Endothelial cell of umbilical vein (primary cell): ENCODE data around the gene REEP1. TPM values are rescaled to one million over a fixed set of nuclear protein-coding genes. Genes with fewer than 3 reads are reported as not detected.

Experiments
- BruUV-seq: library from RNA; stranded (reverse); fragments of 400-500 nt; replicated peaks from 2 replicates; lab custom pipeline; 2021; lab: Mats Ljungman, UMichigan
- CTCF ChIA-PET: fragments of 300-600, 350-600 bp; sonication (Branson Sonifier 250); formaldehyde crosslinking; loops from one replicate; lab custom pipeline; 2021; ENCODE audit warnings: antibody characterized with exemption, inconsistent platforms; lab: Charles Lee
- POLR2A ChIA-PET: fragments of 300-600, 350-600 bp; sonication (Branson Sonifier 250); formaldehyde crosslinking; loops from one replicate; lab custom pipeline; 2021; ENCODE audit warnings: antibody characterized with exemption, inconsistent platforms; lab: Charles Lee
- DNase-seq: peaks from one replicate; pipeline ENCODE4 v3.0.0-alpha.2; 2011; ENCODE audit warnings: low read depth, low spot score
- FAIRE-seq: peaks from 2 replicates; lab custom pipeline; 2011; peaks lifted over from hg19 to GRCh38; lab: Jason Lieb, UNC
- H2AFZ ChIP-seq: 2 replicates; pipeline ENCODE4 v1.6.0; 2012; ENCODE audit warnings: low read depth, low read length, control low read depth, inconsistent platforms
- H3K27ac ChIP-seq: 2 replicates; pipeline ENCODE4 v1.5.1; 2011; ENCODE audit warnings: low read depth, mild to moderate bottlenecking, control low read depth, low read length, moderate library complexity; ENCODE audit not compliant: insufficient read depth
- H3K27me3 ChIP-seq, 2 experiments: 2 replicates each; pipeline versions ENCODE4 v1.6.0 to v1.6.1; 2011; ENCODE audit warnings: low read length in 2 of 2, mixed read lengths in 1 of 2; ENCODE audit not compliant: control insufficient read depth in 2 of 2, insufficient read depth in 2 of 2
- H3K36me3 ChIP-seq, 2 experiments: 2 replicates in 1 of 2; 3 replicates in 1 of 2; pipeline ENCODE4 v1.5.1; 2011; ENCODE audit warnings: low read length in 2 of 2, mild to moderate bottlenecking in 1 of 2, moderate library complexity in 1 of 2; ENCODE audit not compliant: control insufficient read depth in 2 of 2, insufficient read depth in 2 of 2; ENCODE audit errors: extremely low read depth in 1 of 2
- H3K4me1 ChIP-seq: 3 replicates; pipeline ENCODE4 v1.5.1; 2011; ENCODE audit warnings: mild to moderate bottlenecking, low read length; ENCODE audit not compliant: control insufficient read depth, insufficient read depth; ENCODE audit errors: extremely low read depth
- H3K4me2 ChIP-seq: 2 replicates; pipeline ENCODE4 v1.6.1; 2011; ENCODE audit warnings: low read length, control low read depth, mixed read lengths; ENCODE audit not compliant: insufficient read depth
- H3K4me3 ChIP-seq, 3 experiments: fragments of 200-600 bp in 1 of 3; sonication (generic), shearing (Covaris generic) in 1 of 3; replicated peaks in 1 of 3; 2 replicates each; pipeline ENCODE4 v1.5.1; 2011 to 2016; ENCODE audit warnings: control low read depth in 3 of 3, low read length in 3 of 3, mild to moderate bottlenecking in 2 of 3, inconsistent platforms in 1 of 3, low read depth in 1 of 3, moderate library complexity in 1 of 3; ENCODE audit not compliant: insufficient read depth in 1 of 3
- H3K79me2 ChIP-seq: 2 replicates; pipeline ENCODE4 v1.6.0; 2012; ENCODE audit warnings: low read length, inconsistent platforms; ENCODE audit not compliant: control insufficient read depth, insufficient read depth
- H3K9ac ChIP-seq: replicated peaks from 2 replicates; pipeline ENCODE3; 2011; ENCODE audit warnings: low read length, control low read depth; ENCODE audit not compliant: insufficient read depth; ENCODE audit errors: extremely low read depth
- H3K9me1 ChIP-seq: replicated peaks from 3 replicates; pipeline ENCODE4 v1.6.0; 2011; ENCODE audit warnings: mild to moderate bottlenecking, low read length; ENCODE audit not compliant: control insufficient read depth, insufficient read depth; ENCODE audit errors: extremely low read depth
- H3K9me3 ChIP-seq: replicated peaks from 2 replicates; pipeline ENCODE4 v1.5.1; 2012; ENCODE audit warnings: low read length, inconsistent platforms; ENCODE audit not compliant: control insufficient read depth, insufficient read depth
- H4K20me1 ChIP-seq: replicated peaks from 2 replicates; pipeline ENCODE3; 2011; ENCODE audit warnings: mild to moderate bottlenecking, low read length; ENCODE audit not compliant: control insufficient read depth, insufficient read depth; ENCODE audit errors: extremely low read depth
- EZH2 ChIP-seq: IDR thresholded peaks from 2 replicates; pipeline ENCODE4 v1.6.1; 2012; ENCODE audit warnings: borderline replicate concordance, low read depth, mild to moderate bottlenecking, moderate library complexity, low read length, inconsistent platforms; ENCODE audit not compliant: severe bottlenecking
- FOS ChIP-seq: IDR thresholded peaks from 2 replicates; pipeline ENCODE4 v1.6.1; 2011; ENCODE audit warnings: mild to moderate bottlenecking, low read length, moderate library complexity, borderline replicate concordance; ENCODE audit not compliant: insufficient read depth
- GATA2 ChIP-seq: IDR thresholded peaks from 2 replicates; pipeline ENCODE4 v1.7.0; 2011; ENCODE audit warnings: low read depth, mild to moderate bottlenecking, moderate library complexity, mixed read lengths, low read length; ENCODE audit not compliant: insufficient read length, insufficient read depth
- JUN ChIP-seq: IDR thresholded peaks from 2 replicates; pipeline ENCODE4 v1.6.1; 2011; ENCODE audit warnings: borderline replicate concordance, low read depth; ENCODE audit not compliant: insufficient read length, insufficient read depth
- MAX ChIP-seq: IDR thresholded peaks from 2 replicates; pipeline ENCODE4 v1.6.1; 2011; ENCODE audit not compliant: insufficient read depth, insufficient read length
- MYC ChIP-seq: IDR thresholded peaks from one replicate; pipeline ENCODE4 v1.6.1; 2011; ENCODE audit warnings: mild to moderate bottlenecking, low read depth, low read length
- POLR2AphosphoS5 ChIP-seq: IDR thresholded peaks from 2 replicates; pipeline ENCODE4 v1.6.1; 2012; ENCODE audit warnings: low read depth, mild to moderate bottlenecking, control low read depth, low read length, moderate library complexity; ENCODE audit not compliant: insufficient read depth
- dilution Hi-C: fragments of 300-500 bp; cut with MboI; formaldehyde crosslinking; loops from one replicate; pipeline ENCODE4 v1.15.0; 2019; ENCODE audit warnings: low sequenced_read_pairs; ENCODE audit not compliant: extremely low pct_ligation_motif_present
- intact Hi-C: fragments of 100-400 bp; cut with micrococcal nuclease; formaldehyde crosslinking; loops from one replicate; pipeline ENCODE4 v1.10.0; 2022
- polyA plus RNA-seq, 4 experiments: library from polyadenylated mRNA; depleted of rRNA in 3 of 4; stranded (reverse) in 3 of 4; unstranded in 1 of 4; fragments of >200 nt; gene quantifications; 2 replicates each; pipeline versions ENCODE4 v1.2.1 to v1.2.3, GENCODE V29; 2011 to 2012; ENCODE audit warnings: missing spikeins in 1 of 4
- total RNA-seq: library from RNA; stranded (reverse); gene quantifications from 2 replicates; pipeline ENCODE4 v1.2.3, GENCODE V29; 2021
- TF ChIP-seq, protein P1 (sequence below), 2 donors: IDR thresholded peaks; 1 replicate in 1 of 2; 2 replicates in 1 of 2; pipeline ENCODE4 v1.5.1; 2011; ENCODE audit warnings: low read length in 2 of 2, mild to moderate bottlenecking in 2 of 2, moderate library complexity in 2 of 2, control low read depth in 1 of 2, inconsistent platforms in 1 of 2, low read depth in 1 of 2; ENCODE audit not compliant: insufficient read depth in 1 of 2; ENCODE audit errors: extremely low read depth in 1 of 2

Gene REEP1
- total and polyA plus RNA-seq, 2 donors (not counting 3 experiments of a cell fraction or from before 2014, with no cell fraction given): 0.11 to 0.53 TPM

DNA sequence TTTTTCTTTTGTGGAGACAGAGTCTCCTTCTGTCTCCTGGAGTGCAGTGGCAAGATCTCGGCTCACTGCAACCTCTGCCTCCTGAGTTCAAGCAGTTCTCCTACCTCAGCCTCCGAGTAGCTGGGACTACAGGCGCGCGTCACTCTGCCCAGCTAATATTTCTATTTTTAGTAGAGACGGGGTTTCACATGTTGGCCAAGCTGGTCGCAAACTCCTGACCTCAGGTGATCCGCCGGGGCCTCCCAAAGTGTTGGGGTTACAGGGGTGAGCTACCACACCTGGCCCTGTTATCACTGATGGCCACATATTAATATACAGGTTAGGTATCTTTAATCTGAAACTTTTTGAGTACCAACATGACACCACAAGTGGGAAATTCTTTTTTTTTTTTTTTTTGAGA, 134.7 kb downstream of the REEP1 start:
- no peak overlapping the region for H3K9ac ChIP-seq
- TF ChIP-seq, protein P1, sequence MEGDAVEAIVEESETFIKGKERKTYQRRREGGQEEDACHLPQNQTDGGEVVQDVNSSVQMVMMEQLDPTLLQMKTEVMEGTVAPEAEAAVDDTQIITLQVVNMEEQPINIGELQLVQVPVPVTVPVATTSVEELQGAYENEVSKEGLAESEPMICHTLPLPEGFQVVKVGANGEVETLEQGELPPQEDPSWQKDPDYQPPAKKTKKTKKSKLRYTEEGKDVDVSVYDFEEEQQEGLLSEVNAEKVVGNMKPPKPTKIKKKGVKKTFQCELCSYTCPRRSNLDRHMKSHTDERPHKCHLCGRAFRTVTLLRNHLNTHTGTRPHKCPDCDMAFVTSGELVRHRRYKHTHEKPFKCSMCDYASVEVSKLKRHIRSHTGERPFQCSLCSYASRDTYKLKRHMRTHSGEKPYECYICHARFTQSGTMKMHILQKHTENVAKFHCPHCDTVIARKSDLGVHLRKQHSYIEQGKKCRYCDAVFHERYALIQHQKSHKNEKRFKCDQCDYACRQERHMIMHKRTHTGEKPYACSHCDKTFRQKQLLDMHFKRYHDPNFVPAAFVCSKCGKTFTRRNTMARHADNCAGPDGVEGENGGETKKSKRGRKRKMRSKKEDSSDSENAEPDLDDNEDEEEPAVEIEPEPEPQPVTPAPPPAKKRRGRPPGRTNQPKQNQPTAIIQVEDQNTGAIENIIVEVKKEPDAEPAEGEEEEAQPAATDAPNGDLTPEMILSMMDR (IDR thresholded peaks at IDR 0.05; ENCODE audit: extremely low read depth in 1 of 2, insufficient read depth in 1 of 2, low read depth in 1 of 2, low read length in 2 of 2): no peak
- TF ChIP-seq GATA2 (no peak), MYC (no peak), MAX (no peak), FOS (no peak), EZH2 (no peak), JUN (no peak), POLR2AphosphoS5 (no peak)
- FAIRE-seq (no peak), DNase-seq (no peak)
- no peaks in the 10 kb centered on the region for H3K9me1 ChIP-seq
- H4K20me1 ChIP-seq: no peaks in the 10 kb centered on the region
- no peaks in the 10 kb centered on the region for H3K27me3 ChIP-seq
- dilution Hi-C loops: no loop called here
- no peak overlapping the region for H2AFZ ChIP-seq
- H3K36me3 ChIP-seq: peaks cover 4 to 5% of the 10 kb centered on the region in 2 experiments
- ChIA-PET CTCF (interaction anchor here (1.2 to 1.3 kb wide), 2 partner anchors 12 to 18 kb away, joined by 3 to 4 read pairs; no protein-coding TSS in a partner anchor), POLR2A (no interaction called here)
- BruUV-seq: no TSS peak
- H3K4me3 ChIP-seq: no peak overlapping the region
- no peak overlapping the region for H3K4me2 ChIP-seq
- no peaks in the 10 kb centered on the region for H3K9me3 ChIP-seq
- peaks cover 11% of the 10 kb centered on the region for H3K4me1 ChIP-seq
- H3K27ac ChIP-seq: no peak overlapping the region
- intact Hi-C loops: no loop called here
- peaks cover 48% of the 10 kb centered on the region for H3K79me2 ChIP-seq
